SHP77 treated with DMSO at 0.1 percent for 48 hours (cell line): ENCODE data around the gene VAV2.
"Not testable (repeated sequence)": the region's sequence is repeated elsewhere in the genome, so short reads cannot be mapped to it uniquely, and the experiment has no call there.

ENCODE experiments used
- DNase-seq: peaks from one replicate; lab custom pipeline; 2025; lab: John Stamatoyannopoulos, UW

Gene VAV2

GRCh38 chr9:133938086-133938485 is 54.0 kb downstream of the VAV2 start:
- DNase-seq = no peak

- no peak for DNase-seq
Measured at GRCh38 chr9:133937120-133937519, 55.0 kb downstream of the VAV2 start.

GRCh38 chr9:133935328-133936005 is 56.7 kb downstream of the VAV2 start:
- peak; percentile 59 for DNase-seq

- no peak for DNase-seq
Measured at GRCh38 chr9:133934482-133935232, 57.5 kb downstream of the VAV2 start.

- no peak for DNase-seq
Measured at GRCh38 chr9:133933426-133934026, 58.6 kb downstream of the VAV2 start.

- peak; percentile 30 for DNase-seq
Measured at GRCh38 chr9:133932633-133933032, 59.5 kb downstream of the VAV2 start.

- DNase-seq = no peak
Measured at GRCh38 chr9:133932181-133932580, 59.9 kb downstream of the VAV2 start.

GRCh38 chr9:133930682-133931485 is 61.2 kb downstream of the VAV2 start:
- no peak for DNase-seq

- peak; percentile 13 for DNase-seq
Measured at GRCh38 chr9:133930046-133930681, 62.0 kb downstream of the VAV2 start.

GRCh38 chr9:133929599-133929998 is 62.5 kb downstream of the VAV2 start:
- no peak for DNase-seq

- DNase-seq = no peak
Measured at GRCh38 chr9:133928248-133928764, 63.8 kb downstream of the VAV2 start.

- no peak for DNase-seq
Measured at GRCh38 chr9:133927041-133927440, 65.1 kb downstream of the VAV2 start.

- no peak for DNase-seq
Measured at GRCh38 chr9:133926165-133926856, 65.8 kb downstream of the VAV2 start.

GRCh38 chr9:133924453-133924852 is 67.7 kb downstream of the VAV2 start:
- no peak for DNase-seq

GRCh38 chr9:133923608-133924007 is 68.5 kb downstream of the VAV2 start:
- not testable (repeated sequence) for DNase-seq

GRCh38 chr9:133921866-133922265 is 70.3 kb downstream of the VAV2 start:
- no peak for DNase-seq

GRCh38 chr9:133920471-133920870 is 71.7 kb downstream of the VAV2 start:
- DNase-seq = no peak

- DNase-seq = no peak
Measured at GRCh38 chr9:133919253-133920115, 72.6 kb downstream of the VAV2 start.

- DNase-seq = no peak
Measured at GRCh38 chr9:133918111-133918813, 73.9 kb downstream of the VAV2 start.
